ENCODE results near the gene SUGCT. TPM values are rescaled to one million over a fixed set of nuclear protein-coding genes. Genes with fewer than 3 reads are reported as not detected.
A peak's percentile ranks its signal among the peaks of the same experiment; 100 is the strongest.
"Not testable (repeated sequence)": the region's sequence is repeated elsewhere in the genome, so short reads cannot be mapped to it uniquely, and the experiment has no call there.

SUGCT gene
- total RNA-seq, 3 donors from 2014 or later = 7.6 to 19.1 (median 10.1) TPM

DNA sequence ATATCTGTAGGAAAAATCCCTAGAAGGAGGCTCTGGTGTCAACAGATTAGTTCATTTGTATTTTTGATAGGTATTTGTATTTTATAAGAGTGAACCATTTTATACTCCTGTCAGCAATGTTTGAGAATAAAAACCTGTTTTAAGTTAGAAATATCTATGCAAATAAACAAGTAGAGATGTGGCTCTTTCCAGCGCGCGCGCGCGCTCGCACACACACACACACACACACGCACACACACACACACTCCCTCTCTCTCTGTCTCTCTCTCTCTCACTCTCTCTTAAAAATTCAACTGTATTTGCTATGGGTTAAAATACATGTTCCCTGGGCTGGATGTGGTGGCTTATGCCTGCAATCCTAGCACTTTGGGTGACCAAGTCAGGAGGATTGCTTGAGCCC, 113.9 kb downstream of the SUGCT start:
- no peak for DNase-seq
- H3K4me3 ChIP-seq = no peak overlapping the region
- no peak for ATAC-seq
- H3K36me3 ChIP-seq (ENCODE audit: low read depth) = no peaks in the 10 kb centered on the region
- TF ChIP-seq, protein P1, sequence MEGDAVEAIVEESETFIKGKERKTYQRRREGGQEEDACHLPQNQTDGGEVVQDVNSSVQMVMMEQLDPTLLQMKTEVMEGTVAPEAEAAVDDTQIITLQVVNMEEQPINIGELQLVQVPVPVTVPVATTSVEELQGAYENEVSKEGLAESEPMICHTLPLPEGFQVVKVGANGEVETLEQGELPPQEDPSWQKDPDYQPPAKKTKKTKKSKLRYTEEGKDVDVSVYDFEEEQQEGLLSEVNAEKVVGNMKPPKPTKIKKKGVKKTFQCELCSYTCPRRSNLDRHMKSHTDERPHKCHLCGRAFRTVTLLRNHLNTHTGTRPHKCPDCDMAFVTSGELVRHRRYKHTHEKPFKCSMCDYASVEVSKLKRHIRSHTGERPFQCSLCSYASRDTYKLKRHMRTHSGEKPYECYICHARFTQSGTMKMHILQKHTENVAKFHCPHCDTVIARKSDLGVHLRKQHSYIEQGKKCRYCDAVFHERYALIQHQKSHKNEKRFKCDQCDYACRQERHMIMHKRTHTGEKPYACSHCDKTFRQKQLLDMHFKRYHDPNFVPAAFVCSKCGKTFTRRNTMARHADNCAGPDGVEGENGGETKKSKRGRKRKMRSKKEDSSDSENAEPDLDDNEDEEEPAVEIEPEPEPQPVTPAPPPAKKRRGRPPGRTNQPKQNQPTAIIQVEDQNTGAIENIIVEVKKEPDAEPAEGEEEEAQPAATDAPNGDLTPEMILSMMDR (IDR thresholded peaks at IDR 0.05) = no peak
- no peaks in the 10 kb centered on the region for H3K4me1 ChIP-seq (ENCODE audit: low read depth)
- no peaks in the 10 kb centered on the region for H3K9me3 ChIP-seq
- intact Hi-C loops (cut with DNase I, micrococcal nuclease) = no loop called here

DNA sequence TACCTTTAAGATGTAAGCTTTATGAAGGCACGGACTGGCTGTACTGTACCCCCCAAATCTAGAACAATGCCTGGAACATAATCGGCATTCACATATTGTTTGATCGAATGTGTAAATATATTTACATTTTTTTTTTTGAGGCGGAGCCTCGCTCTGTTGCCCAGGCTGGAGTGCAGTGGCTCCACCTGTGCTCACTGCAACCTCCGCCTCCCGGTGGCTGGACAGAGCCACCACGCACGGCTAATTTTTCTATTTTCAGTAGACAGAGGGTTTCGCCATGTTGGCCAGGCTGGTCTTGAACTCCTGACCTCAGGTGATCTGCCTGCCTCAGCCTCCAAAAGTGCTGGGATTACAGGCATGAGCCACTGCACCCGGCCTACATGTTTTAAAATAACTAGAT, 118.6 kb downstream of the SUGCT start:
- H3K4me3 ChIP-seq; H3K4me1 ChIP-seq (ENCODE audit: low read depth); H3K36me3 ChIP-seq (ENCODE audit: low read depth); H3K9me3 ChIP-seq; ATAC-seq; DNase-seq; intact Hi-C loops (cut with DNase I, micrococcal nuclease): not testable (repeated sequence)

DNA sequence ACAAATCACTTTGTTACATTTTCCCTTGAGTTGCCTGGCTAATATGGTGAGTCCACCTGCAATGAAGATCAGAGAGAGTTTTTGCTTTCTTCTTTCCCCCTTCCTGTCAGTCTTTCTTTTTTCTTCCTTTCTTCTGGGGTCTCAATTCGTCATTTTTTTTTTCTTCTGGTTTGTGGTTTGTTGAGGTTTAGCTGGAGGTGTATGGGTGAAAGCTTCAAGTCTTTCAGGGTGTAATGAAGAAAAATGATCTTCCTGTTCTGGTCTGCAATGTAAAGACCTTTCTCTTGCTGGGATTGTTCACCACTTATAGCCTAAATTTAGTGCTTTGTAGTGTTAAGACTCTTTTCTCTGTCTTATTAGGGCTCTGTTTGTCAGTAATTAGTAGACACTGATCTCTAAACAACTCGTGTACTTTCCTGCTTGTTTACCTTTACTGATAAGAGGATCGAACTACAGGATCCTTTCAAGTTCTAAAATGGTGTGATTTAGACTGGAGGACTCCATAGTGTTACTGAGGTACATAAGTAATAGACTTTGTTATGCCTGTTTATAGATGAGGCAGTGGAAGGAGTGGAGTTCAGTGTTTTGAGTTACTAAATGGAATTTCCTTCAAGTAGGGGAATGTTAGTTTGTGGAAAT, 129.1 kb downstream of the SUGCT start:
- Histone ChIP-seq H3K36me3 (ENCODE audit: low read depth) (no peaks in the 10 kb centered on the region), H3K4me1 (ENCODE audit: low read depth) (no peaks in the 10 kb centered on the region), H3K4me3 (no peak overlapping the region), H3K9me3 (no peaks in the 10 kb centered on the region)
- ATAC-seq (no peak), DNase-seq (no peak)
- TF ChIP-seq, protein P1 (IDR thresholded peaks at IDR 0.05) = no peak
- intact Hi-C loops (cut with DNase I, micrococcal nuclease) = no loop called here

DNA sequence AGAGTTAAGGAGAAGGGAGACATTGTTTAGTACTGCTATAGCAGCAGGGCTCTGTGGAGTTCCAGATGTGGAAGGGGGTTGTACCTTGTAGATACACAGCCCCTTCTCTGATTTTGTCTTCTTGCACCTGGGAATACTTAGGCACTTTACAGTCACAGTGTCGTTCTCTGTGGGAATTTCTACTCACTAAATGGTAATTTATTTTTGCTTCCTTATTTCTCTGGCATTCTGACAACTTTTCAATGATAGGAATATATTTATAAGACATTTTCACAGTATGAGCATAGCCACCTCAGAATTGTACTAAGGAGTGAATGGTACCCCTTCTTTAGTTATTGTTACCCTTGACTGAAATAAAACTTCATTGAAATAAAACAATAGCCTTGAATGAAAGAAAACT, 132.8 kb downstream of the SUGCT start:
- Histone ChIP-seq H3K36me3 (ENCODE audit: low read depth) (no peaks in the 10 kb centered on the region), H3K4me1 (ENCODE audit: low read depth) (no peaks in the 10 kb centered on the region), H3K9me3 (no peaks in the 10 kb centered on the region), H3K4me3 (no peak overlapping the region)
- TF ChIP-seq, protein P1 (IDR thresholded peaks at IDR 0.05) = no peak
- ATAC-seq (no peak), DNase-seq (no peak)
- intact Hi-C loops (cut with DNase I, micrococcal nuclease) = no loop called here

DNA sequence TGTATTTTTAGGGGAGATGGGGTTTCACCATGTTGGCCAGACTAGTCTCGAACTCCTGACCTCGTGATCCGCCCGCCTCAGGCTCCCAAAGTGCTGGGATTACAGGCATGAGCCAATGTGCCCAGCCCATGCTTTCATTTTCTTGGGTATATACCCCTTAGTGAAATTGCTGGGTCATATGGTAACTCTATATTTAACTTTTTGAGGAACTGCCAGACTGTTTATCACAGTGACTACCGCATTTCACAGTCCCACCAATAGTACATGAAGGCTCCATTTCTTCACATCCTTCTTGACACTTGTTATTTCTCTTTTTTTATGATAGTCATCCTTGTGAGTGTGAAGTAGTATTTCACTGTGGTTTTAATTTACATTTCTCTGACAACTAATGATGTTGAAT, 134.0 kb downstream of the SUGCT start:
- H3K4me1 ChIP-seq (ENCODE audit: low read depth); intact Hi-C loops (cut with DNase I, micrococcal nuclease); H3K36me3 ChIP-seq (ENCODE audit: low read depth); H3K9me3 ChIP-seq; H3K4me3 ChIP-seq: not testable (repeated sequence)
- DNase-seq (peak in 1 of 3 donors; percentile 3), ATAC-seq (peak; percentile 48)

DNA sequence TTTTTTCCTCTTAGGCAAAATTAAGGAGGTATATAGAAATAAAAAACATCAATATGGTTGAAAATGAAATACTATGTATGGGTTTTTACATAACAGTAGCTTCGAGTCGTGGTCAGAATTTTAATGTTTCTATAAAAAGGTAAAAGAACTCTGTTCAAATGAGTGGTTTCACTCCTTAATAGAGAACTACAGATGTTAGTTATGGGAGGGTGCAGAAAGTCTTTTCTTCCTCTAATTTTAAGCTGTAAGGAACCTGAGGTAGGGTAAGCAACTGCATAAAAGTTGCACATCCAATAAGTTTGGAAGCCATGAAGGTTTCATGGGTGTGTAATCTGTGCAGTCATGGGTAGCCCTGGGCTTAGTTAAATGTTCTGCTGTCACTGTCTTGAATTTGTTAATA, 141.3 kb downstream of the SUGCT start:
- TF ChIP-seq, protein P1 (IDR thresholded peaks at IDR 0.05) = no peak
- intact Hi-C loops (cut with DNase I, micrococcal nuclease) = no loop called here
- Histone ChIP-seq H3K4me1 (ENCODE audit: low read depth) (no peaks in the 10 kb centered on the region), H3K4me3 (no peak overlapping the region), H3K36me3 (ENCODE audit: low read depth) (no peaks in the 10 kb centered on the region), H3K9me3 (no peaks in the 10 kb centered on the region)
- ATAC-seq (no peak), DNase-seq (no peak)

DNA sequence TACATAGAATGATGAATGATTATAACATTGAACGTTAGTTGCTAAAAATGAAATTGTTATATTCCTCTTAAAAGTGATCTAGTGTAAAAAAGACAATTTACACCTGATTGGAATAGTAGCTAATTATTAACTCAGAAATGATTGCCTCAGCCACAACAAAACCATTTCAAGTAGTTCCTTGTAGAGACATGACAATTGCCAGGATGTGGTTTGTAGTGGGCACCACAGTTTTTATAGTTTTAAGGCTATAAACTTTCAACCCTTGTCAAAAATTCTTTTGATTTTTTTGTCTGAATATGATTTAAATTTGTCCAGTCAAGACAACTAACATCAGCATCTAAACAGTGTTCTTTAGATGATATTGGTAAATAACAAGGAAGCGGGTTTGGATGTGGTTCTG, 145.2 kb downstream of the SUGCT start:
- ATAC-seq = no peak
- TF ChIP-seq, protein P1 (IDR thresholded peaks at IDR 0.05) = no peak
- intact Hi-C loops (cut with DNase I, micrococcal nuclease) = no loop called here

More for the DNA sequence above, 145.2 kb downstream of the SUGCT start:
- no peaks in the 10 kb centered on the region for H3K36me3 ChIP-seq (ENCODE audit: low read depth)
- H3K9me3 ChIP-seq = no peaks in the 10 kb centered on the region
- H3K4me1 ChIP-seq (ENCODE audit: low read depth) = no peaks in the 10 kb centered on the region
- H3K4me3 ChIP-seq = no peak overlapping the region
- no peak for DNase-seq
